ENCODE data around the gene CAMK1D. TPM values are rescaled to one million over a fixed set of nuclear protein-coding genes. Genes with fewer than 3 reads are reported as not detected.

The CAMK1D gene
- total RNA-seq, 1 donor from 2014 or later: 8.9 TPM

DNA sequence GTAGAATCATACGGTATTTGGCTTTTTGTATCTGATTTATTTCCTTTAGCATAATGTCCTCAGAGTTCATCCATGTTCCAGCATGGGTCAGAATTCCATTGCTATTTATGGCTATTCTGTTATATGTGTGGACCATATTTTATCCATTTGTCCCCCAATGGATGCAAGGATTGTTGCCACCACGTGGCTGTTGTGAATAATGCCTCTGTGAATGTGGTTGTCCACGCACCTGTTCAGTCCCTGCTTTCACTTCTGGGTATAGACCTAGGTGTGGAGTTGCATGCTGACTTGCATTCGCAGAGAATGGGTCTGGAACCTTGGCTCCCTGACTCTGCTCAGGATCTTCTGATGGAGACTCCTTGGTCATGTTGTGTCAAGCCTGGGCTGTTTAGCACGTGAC, 199.9 kb downstream of the CAMK1D start:
- intact Hi-C loops (cut with micrococcal nuclease): no loop called here
- ATAC-seq (no peak), DNase-seq (no peak)

DNA sequence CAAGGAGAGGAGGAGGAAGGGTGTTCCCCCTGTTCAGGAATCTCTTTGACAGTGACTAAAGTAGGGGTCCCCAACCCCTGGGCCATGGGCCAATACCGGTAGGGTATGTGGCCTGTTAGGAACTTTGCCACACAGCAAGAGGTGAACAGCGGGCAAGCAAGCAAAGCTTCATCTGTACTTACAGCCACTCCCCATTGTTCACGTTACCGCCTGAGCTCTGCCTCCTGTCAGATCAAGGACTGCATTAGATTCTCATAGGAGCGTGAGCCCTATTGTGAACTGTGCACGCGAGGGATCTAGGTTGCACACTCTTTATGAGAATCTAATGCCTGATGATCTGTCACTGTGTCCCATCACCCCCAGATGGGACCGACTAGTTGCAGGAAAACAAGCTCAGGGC, 201.6 kb downstream of the CAMK1D start:
- ATAC-seq (no peak), DNase-seq (no peak)
- intact Hi-C loops (cut with micrococcal nuclease): no loop called here

DNA sequence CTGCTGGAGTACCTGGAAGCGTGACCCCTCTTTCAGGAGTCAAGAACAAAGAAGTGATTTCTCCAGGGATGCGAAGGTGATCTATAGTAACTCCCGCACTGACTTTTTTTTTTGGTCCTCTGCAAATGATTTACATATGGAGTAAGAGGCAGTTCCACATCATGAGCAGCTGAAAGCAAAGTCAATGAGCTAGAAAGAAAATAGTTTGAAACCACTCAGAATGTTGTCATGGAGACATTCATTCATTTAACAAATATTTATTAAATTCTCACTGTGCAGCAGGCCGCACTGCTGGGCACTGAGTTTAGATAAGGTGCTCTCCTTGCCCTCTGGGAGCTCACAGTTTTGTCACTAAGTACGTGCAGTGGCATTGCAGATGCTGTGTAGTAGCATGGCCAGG, 206.7 kb downstream of the CAMK1D start:
- DNase-seq (no peak), ATAC-seq (no peak)
- intact Hi-C loops (cut with micrococcal nuclease): no loop called here

DNA sequence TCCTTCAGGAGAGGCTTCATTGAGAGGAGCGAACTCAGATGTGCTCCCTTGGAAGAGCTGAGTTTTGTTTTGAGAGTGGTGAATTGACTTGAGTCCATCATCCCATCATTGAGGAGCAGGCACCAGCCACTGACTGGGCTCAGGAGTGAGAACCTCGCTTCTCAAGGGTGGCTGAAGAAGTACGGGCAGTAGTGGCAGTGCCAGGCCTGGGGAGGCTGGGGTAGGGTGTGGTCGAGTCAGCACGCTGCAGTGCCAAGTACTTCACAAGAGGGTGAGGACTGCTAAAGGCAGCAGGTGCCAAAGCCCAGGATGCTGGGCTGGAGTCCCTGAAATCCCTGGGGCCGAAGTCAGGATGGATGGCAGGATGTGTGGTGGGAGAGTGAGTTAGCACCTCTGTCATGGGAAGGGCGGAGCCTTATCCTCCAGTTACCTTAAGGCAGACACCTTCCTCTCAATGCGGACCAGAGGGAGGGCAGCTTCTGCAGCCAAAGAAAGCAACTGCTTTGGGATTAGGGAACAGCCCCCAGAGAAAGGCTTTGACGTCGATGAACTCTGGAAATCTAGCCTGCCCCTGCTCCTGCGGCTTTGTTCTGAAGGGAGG, 210.3 kb downstream of the CAMK1D start:
- DNase-seq (no peak), ATAC-seq (no peak)
- intact Hi-C loops (cut with micrococcal nuclease): no loop called here

DNA sequence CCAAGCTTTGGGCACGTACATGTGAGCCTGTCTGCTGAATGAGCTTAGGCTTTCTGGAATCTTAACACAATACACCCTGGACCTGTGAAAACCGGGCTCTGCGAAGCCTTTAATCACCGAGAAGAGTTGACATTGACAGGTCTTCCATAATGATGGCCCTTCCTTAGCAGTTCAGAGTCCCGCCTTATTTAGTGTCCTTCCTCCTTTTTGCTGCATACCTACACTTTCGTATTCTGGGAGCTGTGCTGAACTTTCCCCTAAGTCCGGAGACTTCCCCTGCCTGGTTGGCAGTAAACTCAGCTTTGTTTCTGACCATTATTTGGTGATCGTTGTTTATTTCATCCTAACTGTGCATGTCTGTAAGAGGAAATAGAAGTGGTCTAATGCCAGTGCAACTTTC, 212.0 kb downstream of the CAMK1D start:
- intact Hi-C loops (cut with micrococcal nuclease): no loop called here
- DNase-seq (no peak), ATAC-seq (no peak)

DNA sequence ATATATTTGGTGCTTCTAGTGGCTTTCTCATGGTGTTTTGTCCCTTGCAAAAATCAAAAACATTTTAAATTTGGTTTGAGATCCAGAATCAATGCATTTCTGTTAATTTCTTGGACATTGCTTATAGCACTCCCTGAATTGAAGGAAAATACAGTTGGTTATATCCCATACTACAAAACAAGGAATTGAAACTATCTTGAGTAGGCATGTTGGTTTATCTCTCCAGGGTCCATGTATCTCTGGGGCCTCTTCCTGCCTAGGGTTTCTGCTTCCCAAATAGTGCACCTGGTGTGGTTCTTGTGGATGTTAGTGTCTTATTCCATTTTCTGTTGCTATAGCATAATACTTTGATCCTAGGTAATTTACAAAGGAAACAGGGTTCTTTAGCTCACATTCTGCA, 212.4 kb downstream of the CAMK1D start:
- ATAC-seq (no peak), DNase-seq (no peak)
- intact Hi-C loops (cut with micrococcal nuclease): no loop called here

DNA sequence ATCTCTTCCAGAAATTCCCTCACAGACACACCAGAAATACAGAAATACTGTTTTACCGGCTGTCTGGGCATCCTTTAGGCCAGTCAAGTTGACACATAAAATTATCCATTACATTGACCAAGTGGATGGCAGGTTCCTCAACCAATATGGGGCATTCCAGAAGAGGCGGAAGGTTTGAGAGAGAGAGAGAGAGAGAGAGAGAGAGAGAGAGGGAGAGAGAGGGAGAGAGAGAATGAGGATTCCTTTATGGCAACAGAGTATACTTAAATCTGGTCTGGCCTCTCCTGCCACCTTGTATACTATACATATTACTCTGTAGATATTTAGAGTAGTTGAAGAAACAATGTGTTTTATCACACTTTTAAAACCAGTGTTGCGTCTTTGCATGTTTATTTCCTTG, 214.1 kb downstream of the CAMK1D start:
- DNase-seq: no peak
- intact Hi-C loops (cut with micrococcal nuclease): no loop called here
- ATAC-seq: no peak

DNA sequence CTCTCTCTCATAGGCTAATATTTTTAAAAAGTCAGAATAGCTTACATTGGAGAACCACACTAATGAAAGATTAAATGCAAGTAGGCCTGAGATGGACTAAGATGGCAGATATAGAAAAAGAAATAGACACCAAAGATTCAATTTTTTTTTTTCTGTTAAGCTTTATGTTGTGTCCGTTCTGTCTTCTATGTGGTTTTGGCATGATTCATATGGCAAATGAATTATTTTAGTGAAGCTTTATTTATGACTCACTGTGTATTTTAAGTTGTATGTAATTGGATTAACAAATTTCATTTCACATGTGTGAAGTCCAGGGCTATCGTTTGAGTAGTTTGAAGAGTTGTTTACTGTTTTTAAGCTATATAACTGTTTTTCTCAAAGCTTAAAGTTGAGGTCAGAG, 214.8 kb downstream of the CAMK1D start:
- DNase-seq (no peak), ATAC-seq (no peak)
- intact Hi-C loops (cut with micrococcal nuclease): no loop called here

DNA sequence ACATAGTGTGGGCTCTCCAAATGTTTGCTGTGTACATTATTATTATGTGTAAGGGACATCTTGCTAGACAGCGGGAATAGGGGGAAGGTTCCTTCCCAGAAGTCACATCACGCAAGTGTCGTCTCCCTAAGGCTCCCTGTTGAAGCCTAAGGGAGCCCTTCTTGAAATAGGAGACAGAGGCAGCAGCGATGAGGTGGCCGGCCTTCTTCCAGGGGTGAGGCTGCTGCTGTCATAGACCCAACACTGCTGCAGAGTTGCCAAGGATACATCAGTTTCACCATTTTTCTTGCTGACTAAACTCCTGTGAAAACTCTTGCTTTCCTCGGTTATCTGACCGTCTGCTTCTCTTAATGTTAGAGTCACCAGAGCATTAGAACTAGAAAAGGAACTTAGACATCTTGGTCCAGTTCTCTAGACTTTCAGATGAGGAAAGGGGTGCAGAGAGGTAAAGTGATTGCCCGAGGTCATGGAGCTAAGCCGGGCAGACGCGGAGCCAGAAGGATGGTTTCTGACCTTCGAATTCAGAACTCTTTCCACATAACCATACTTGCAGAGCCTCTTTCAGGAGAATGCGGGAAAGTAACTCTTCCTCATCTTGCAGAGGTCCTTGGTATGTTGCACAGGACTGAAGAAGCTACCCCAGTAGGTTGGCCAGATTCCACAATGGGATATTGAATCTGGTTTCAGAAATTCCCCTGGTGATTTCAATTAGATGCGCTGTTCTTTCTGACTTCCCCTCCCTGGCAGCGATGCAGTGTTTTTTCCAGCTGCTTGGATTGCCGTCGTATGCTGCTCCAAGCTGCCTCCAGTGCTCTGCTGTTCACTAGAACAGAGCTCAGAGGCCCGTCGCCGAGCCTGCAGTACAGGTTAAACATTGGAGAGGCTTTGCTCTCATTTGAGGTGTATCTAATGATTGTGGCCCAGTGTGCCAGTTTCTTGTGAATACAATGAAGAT, 217.1 kb downstream of the CAMK1D start:
- intact Hi-C loops (cut with micrococcal nuclease): no loop called here
- ATAC-seq (peak; percentile 83), DNase-seq (peak; percentile 53)

DNA sequence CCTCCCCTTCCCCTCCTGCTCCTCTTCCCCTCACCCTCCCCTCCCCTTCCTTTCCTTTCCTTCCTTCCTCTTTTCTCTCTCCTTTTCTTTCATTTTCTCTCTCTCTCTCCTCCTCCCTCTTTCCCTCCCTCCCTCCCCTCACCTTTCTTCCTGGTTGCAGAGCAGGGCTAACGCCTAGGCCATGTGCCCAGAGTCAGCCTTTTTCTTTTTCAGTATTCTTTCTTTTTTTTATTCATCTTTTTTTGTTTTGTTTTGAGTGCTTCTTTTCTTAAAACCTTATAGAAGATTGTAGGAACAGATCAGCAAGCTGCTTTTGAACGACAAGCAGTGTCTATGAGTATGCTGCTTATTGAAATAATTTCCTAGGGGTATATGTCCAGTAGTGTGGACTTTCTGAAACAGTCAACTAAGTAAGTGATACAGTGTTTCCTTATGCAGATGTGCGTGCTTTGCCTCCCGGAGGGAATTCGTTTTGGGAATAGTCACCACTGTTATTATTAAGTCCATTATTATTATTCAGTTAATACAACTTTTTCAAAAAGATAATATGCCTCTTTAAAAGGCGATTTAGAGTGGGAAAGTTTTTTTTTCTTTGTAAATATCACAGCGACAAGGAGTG, 219.2 kb downstream of the CAMK1D start:
- no peak for DNase-seq
- intact Hi-C loops (cut with micrococcal nuclease): no loop called here
- no peak for ATAC-seq

DNA sequence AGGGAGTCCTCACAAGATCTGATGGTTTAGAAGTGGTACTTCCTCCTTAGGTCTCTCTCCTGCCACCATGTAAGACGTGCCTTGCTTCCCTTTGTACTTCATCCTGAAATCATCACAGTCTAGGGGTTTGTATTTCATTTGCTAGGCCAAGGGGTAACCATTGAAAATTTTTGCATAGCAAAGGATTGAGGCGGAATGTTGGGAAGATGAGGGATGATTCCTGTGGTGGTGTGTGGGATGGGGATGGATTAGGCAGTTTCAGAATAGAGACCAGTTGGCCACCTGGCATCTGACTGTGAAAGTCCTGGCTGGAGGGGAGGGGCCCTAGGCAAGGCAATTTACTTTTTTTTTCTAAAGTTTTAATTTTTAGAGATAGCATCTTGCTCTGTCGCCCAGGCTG, 222.9 kb downstream of the CAMK1D start:
- intact Hi-C loops (cut with micrococcal nuclease): no loop called here
- ATAC-seq (no peak), DNase-seq (no peak)

DNA sequence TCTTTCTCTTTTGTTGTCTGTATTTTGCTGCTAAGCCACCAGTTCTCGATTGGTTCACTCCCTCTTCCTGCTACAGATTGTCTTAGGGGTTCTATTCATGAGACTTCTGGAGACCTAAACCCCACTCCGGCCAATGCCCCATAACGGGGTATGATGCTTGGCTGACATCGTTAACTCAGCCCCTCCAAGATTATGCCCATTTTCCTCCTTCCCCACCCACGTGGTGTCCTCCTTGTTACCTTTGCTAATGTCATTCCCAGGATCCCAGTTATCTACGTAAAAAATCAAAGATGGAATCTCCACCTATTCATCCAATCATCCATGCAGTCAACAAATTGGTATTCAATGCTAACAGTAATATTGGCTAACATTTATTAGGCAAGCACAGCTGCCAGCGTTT, 228.3 kb downstream of the CAMK1D start:
- DNase-seq (no peak), ATAC-seq (no peak)
- intact Hi-C loops (cut with micrococcal nuclease): no loop called here

DNA sequence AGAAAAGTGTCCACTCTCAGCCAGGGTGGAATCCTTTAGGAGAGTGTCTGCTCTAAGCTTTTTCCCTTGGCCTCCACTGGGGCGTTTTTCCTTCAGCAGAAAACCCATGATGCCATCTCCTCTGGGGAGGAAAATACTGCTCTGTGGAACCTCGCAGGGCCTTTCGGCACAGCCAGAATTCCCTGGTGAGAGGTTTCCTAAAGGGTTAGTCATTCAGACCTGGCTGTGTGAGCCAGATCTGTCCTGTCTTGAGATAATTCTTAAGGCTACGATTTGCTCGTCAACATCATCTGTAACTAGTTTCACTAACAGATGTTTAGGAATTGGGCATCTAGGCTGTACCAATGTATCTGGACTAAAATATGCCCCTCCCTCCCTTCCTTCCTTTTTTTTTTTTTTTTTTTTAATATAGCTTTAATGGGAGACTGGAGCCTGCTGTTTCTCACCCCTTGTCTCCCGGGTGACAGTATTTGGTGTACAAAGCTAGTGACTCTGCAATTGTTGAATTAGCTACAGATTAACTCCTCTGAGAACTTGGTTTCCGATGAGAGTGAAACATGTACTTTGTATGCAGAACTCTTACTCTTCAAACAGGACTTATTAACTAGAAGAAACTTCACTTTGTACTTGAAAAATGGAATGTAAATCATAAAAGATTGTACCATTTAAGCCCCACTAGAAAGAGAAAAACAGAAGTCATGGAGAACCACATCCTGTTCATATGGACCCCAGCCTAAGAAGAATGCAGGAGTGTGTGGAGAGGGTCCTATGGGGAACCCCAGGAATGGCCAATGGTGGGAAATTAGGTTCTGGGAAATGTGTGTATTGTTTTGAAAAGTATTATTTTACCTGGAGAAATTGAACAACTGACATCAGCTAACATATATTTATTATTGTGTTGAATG, 230.9 kb downstream of the CAMK1D start:
- DNase-seq (no peak), ATAC-seq (peak; percentile 54)
- intact Hi-C loops (cut with micrococcal nuclease): no loop called here

DNA sequence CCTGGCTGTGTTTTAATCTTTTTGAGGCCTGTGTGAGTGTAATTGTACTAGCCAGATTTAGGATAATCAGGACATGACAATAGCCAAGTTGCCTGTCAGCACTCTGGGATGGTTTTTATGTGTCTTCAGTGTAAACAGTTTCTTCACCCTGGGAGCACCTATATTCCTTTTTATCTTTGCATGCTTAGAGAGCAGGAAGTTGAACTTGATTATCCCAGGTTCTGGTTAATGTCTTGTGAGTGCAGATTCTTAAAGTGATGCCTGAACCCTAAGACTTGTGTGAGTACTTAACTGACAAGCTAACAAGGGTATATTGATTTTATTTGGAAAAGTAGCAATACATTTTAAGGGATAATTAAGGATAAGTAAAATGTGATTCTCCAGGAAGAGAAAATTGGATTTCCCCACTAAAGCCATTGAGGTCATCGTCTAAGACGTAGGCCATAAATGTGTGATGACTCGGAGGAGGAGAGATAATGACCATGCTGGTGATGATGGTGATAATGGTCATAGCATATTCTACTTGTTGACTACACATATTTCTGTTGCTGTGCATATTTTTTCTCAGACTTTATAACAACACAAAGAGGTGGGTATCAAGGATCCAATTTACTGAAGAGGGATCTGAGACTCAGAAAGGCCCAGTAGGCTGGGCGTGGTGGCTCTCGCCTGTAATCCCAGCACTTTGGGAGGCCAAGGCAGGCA, 234.7 kb downstream of the CAMK1D start:
- no peak for DNase-seq
- no peak for ATAC-seq
- intact Hi-C loops (cut with micrococcal nuclease): no loop called here

DNA sequence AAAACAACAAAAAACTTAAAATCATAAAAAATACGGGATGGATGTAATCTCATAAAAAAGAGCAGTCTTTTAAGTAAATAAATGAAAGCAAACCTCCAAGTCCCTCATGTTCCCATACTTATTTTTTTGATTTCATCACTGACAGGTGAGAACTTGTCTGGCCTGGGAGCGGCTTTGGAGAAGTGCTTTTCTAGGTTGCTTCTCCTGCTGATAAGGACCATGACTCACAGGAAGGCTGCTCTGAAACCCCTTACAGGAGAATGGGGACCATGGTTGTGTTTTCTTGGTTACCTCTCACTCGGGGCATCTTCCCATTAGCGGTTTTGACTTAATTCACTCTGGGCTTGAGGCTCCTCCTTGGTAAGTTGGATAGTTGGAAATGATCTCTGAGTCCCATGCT, 237.4 kb downstream of the CAMK1D start:
- no peak for ATAC-seq
- intact Hi-C loops (cut with micrococcal nuclease): no loop called here
- DNase-seq: no peak

DNA sequence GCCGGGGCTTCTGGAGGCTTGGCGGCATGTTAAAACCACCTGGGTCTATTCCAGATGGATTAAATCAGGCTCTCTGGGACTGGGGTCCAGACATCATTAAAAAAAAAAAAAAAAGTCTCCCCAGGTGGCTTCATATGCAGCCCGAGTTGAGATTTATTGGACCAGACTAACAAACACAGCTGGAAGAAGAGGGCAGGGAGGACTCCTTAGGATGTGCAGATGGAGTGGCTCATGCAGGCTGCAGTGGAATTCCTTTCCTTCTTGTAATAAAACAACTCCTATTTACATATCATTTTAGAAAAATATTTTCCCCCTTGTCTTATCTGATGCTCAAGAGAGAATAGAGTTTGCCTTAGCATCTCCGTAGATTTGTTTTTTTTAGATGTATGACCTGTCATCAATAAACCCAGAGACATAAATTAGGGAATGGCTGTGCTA, 238.1 kb downstream of the CAMK1D start:
- peak; percentile 23 for ATAC-seq
- intact Hi-C loops (cut with micrococcal nuclease): no loop called here
- no peak for DNase-seq

DNA sequence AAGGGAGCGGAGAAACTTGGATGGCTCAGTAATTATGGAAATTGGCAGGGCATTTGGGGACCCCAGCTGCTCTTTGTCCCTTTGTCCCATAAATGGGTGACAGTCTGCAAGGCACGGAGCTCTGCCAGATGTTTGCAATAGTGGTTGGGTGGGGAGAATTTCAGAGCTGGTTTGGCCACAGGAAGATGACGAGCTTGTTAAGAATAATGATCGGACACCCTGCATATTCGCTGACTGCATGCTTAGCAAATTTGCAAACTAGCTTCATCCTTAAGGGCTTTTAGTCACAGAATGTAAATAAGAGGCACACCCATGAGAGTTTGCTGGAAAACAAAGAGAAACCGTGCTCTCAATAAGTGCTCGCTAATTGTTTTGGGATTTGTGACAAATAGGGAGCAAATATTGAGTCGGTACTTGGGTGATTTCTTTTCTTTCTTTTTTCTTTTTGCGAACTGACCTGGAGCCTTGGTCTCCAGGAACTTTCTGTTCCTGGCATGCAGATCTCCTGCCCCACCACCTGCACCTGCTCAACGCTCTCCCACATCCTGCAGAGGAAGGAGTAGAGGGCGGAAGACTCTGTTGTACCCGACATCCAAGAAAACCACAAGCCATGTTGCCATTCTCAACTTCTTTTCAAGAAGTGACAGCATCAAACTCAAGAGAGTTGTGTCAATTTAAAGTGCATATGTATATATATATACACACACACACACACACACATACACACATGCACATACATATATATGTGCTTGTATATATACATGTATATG, 238.9 kb downstream of the CAMK1D start:
- DNase-seq: no peak
- intact Hi-C loops (cut with micrococcal nuclease): no loop called here
- ATAC-seq: no peak

DNA sequence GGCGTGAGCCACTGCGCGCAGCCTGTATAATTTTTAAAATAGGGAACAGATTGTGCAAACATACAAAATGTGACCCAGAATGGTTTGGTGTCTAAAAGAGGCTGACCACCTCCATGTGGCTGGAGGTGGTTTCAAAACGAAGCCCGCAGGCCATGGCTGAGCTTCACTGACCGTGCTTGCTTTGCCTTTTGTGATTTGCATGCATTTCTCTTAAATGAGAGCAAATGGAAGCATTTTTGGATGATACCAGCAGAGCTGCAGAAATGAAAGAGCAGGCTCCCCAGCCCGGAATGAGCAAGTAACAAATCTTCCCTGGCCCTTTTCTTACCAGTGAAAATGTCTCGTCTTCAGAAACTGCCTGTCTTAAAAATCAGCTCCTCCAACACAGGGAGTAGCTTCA, 239.9 kb downstream of the CAMK1D start:
- DNase-seq (no peak), ATAC-seq (no peak)
- intact Hi-C loops (cut with micrococcal nuclease): no loop called here

All from left ventricle myocardium superior (tissue), 1 donor.